ENCODE measurements around the gene NAALADL2. TPM values are rescaled to one million over a fixed set of nuclear protein-coding genes. Genes with fewer than 3 reads are reported as not detected.

Gene NAALADL2
- total RNA-seq, 1 donor from 2014 or later: 9.9 TPM

GRCh38 chr3:175410251-175410650 lies 551.1 kb downstream of the NAALADL2 start:
- H3K9me3 Mint-ChIP-seq: no peaks in the 10 kb centered on the region
- no peaks in the 10 kb centered on the region for H3K27me3 Mint-ChIP-seq
- H3K36me3 Mint-ChIP-seq: no peaks in the 10 kb centered on the region
- peaks cover 14% of the 10 kb centered on the region for H3K4me1 Mint-ChIP-seq (ENCODE audit: unreplicated experiment)
- no peak overlapping the region for H3K4me3 Mint-ChIP-seq
- TF ChIP-seq, protein P1, sequence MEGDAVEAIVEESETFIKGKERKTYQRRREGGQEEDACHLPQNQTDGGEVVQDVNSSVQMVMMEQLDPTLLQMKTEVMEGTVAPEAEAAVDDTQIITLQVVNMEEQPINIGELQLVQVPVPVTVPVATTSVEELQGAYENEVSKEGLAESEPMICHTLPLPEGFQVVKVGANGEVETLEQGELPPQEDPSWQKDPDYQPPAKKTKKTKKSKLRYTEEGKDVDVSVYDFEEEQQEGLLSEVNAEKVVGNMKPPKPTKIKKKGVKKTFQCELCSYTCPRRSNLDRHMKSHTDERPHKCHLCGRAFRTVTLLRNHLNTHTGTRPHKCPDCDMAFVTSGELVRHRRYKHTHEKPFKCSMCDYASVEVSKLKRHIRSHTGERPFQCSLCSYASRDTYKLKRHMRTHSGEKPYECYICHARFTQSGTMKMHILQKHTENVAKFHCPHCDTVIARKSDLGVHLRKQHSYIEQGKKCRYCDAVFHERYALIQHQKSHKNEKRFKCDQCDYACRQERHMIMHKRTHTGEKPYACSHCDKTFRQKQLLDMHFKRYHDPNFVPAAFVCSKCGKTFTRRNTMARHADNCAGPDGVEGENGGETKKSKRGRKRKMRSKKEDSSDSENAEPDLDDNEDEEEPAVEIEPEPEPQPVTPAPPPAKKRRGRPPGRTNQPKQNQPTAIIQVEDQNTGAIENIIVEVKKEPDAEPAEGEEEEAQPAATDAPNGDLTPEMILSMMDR (conservative IDR thresholded peaks at IDR 0.05): no peak
- DNase-seq (ENCODE audit: extremely low spot score, unreplicated experiment): no peak
- H3K27ac Mint-ChIP-seq: no peak overlapping the region

DNA sequence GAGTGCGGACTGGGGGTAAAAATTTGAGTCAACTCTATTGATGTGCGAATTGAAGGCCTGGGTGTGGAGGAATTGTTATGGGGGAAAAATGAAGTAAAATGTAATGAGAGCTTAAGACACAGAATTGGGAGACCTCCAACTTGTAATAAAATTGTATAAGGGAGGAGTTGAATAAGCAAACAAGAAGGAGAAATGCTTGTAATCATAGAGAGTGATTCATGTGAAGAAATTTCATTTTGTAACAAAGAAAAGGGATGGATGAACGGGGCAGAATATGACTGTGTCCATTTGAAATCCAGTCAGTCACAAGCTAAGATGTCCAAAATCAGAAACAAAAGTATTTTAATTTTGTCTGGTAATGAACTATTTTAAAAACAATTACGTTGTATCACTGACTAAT lies 552.3 kb downstream of the NAALADL2 start:
- Mint-ChIP-seq H3K4me3 (no peak overlapping the region), H3K4me1 (ENCODE audit: unreplicated experiment) (peaks cover 14% of the 10 kb centered on the region), H3K27me3 (no peaks in the 10 kb centered on the region), H3K36me3 (no peaks in the 10 kb centered on the region), H3K27ac (no peak overlapping the region), H3K9me3 (no peaks in the 10 kb centered on the region)
- TF ChIP-seq, protein P1 (conservative IDR thresholded peaks at IDR 0.05): no peak
- DNase-seq (ENCODE audit: extremely low spot score, unreplicated experiment): no peak

GRCh38 chr3:175411946-175412345 lies 552.8 kb downstream of the NAALADL2 start:
- H3K4me3 Mint-ChIP-seq: no peak overlapping the region
- H3K36me3 Mint-ChIP-seq: no peaks in the 10 kb centered on the region
- H3K4me1 Mint-ChIP-seq (ENCODE audit: unreplicated experiment): peaks cover 14% of the 10 kb centered on the region
- no peak overlapping the region for H3K27ac Mint-ChIP-seq
- no peak for DNase-seq (ENCODE audit: extremely low spot score, unreplicated experiment)
- TF ChIP-seq, protein P1 (conservative IDR thresholded peaks at IDR 0.05): no peak
- H3K9me3 Mint-ChIP-seq: no peaks in the 10 kb centered on the region
- no peaks in the 10 kb centered on the region for H3K27me3 Mint-ChIP-seq

DNA sequence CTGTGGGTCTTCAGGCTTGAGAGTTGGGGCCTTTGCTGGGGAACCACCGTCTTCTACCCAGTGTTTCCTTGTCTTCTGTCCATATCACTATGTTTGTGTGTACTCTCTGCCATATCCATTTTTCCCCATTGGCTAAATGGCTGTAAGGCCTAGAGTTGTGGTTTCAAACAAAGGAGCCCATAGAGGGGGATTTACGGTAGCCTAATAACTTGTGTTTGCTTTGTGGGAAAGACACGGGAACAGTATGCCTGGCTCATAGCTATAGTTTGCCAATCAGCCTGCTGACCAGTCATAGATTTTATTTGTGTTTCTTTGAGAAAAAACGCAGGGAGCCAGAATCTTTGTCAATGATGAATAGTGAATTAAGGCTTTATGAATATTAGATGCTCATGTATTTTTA lies 554.8 kb downstream of the NAALADL2 start:
- Mint-ChIP-seq H3K4me3 (no peak overlapping the region), H3K36me3 (no peaks in the 10 kb centered on the region), H3K27me3 (no peaks in the 10 kb centered on the region), H3K9me3 (no peaks in the 10 kb centered on the region), H3K27ac (no peak overlapping the region), H3K4me1 (ENCODE audit: unreplicated experiment) (peaks cover 14% of the 10 kb centered on the region)
- DNase-seq (ENCODE audit: extremely low spot score, unreplicated experiment): no peak
- TF ChIP-seq, protein P1 (conservative IDR thresholded peaks at IDR 0.05): no peak

DNA sequence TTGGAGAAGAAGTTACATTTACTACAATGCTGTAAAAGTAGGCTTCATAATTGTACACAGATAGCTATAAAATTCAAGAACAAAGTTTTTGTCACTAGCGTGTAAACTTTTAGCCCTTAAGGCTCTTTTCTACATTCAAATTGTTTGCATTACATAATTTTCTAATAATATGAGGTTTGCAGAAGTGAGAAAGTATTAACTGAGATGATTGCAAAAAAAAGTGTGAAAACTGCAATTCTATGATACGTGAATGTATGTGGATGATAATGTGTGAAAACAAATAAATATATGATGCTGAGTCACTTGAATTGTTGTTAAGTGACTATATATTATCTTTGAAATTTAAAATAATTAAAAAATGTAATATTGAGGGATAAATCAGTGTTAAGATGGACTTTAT lies 557.5 kb downstream of the NAALADL2 start:
- no peaks in the 10 kb centered on the region for H3K4me1 Mint-ChIP-seq (ENCODE audit: unreplicated experiment)
- H3K27me3 Mint-ChIP-seq: no peaks in the 10 kb centered on the region
- no peak overlapping the region for H3K4me3 Mint-ChIP-seq
- no peak for DNase-seq (ENCODE audit: extremely low spot score, unreplicated experiment)
- H3K27ac Mint-ChIP-seq: no peak overlapping the region
- no peaks in the 10 kb centered on the region for H3K9me3 Mint-ChIP-seq
- H3K36me3 Mint-ChIP-seq: no peaks in the 10 kb centered on the region
- TF ChIP-seq, protein P1 (conservative IDR thresholded peaks at IDR 0.05): no peak

GRCh38 chr3:175417426-175417825 lies 558.3 kb downstream of the NAALADL2 start:
- H3K27me3 Mint-ChIP-seq: no peaks in the 10 kb centered on the region
- DNase-seq (ENCODE audit: extremely low spot score, unreplicated experiment): no peak
- no peaks in the 10 kb centered on the region for H3K36me3 Mint-ChIP-seq
- H3K27ac Mint-ChIP-seq: no peak overlapping the region
- H3K9me3 Mint-ChIP-seq: no peaks in the 10 kb centered on the region
- H3K4me1 Mint-ChIP-seq (ENCODE audit: unreplicated experiment): no peaks in the 10 kb centered on the region
- TF ChIP-seq, protein P1 (conservative IDR thresholded peaks at IDR 0.05): no peak
- H3K4me3 Mint-ChIP-seq: no peak overlapping the region

All from type B pancreatic cell (in vitro differentiated cells).